Neural cell (in vitro differentiated cells): ENCODE measurements around the gene HEMK1. TPM values are rescaled to one million over a fixed set of nuclear protein-coding genes. Genes with fewer than 3 reads are reported as not detected.

Experiments
- H2AFZ ChIP-seq: fragments of 200-600, 300-800 bp; sonication (generic), shearing (Covaris generic); 2 replicates; pipeline ENCODE4 v1.6.0; 2014; ENCODE audit warnings: low read depth, mild to moderate bottlenecking, antibody characterized with exemption, low read length, moderate library complexity
- H3F3A ChIP-seq: fragments of 200-600 bp; shearing (Covaris generic); 2 replicates; pipeline ENCODE4 v1.6.1; 2016; ENCODE audit warnings: mild to moderate bottlenecking, moderate library complexity, mixed read lengths, antibody characterized with exemption, low read length; ENCODE audit not compliant: insufficient read depth, poor library complexity, severe bottlenecking
- H3K27ac ChIP-seq: fragments of 200-600, 300-800 bp; sonication (generic), shearing (Covaris generic); 2 replicates; pipeline ENCODE4 v1.5.1; 2014; ENCODE audit warnings: mild to moderate bottlenecking, low read length, moderate library complexity
- H3K27me3 ChIP-seq: fragments of 300-800, 200-600 bp; sonication (generic), shearing (Covaris generic); 2 replicates; pipeline ENCODE4 v1.6.0; 2014; ENCODE audit warnings: mild to moderate bottlenecking, low read depth, low read length, moderate library complexity; ENCODE audit not compliant: insufficient read depth
- H3K36me3 ChIP-seq: fragments of 300-800, 200-600 bp; sonication (generic), shearing (Covaris generic); 2 replicates; pipeline ENCODE4 v1.5.1; 2014; ENCODE audit warnings: mild to moderate bottlenecking, antibody characterized with exemption, low read length, moderate library complexity; ENCODE audit not compliant: insufficient read depth
- H3K4me2 ChIP-seq: fragments of 300-800, 200-600 bp; sonication (generic), shearing (Covaris generic); 2 replicates; pipeline ENCODE4 v1.6.0; 2014; ENCODE audit warnings: mild to moderate bottlenecking, low read length
- H3K4me3 ChIP-seq: fragments of 300-800, 200-600 bp; sonication (generic), shearing (Covaris generic); 2 replicates; pipeline ENCODE4 v1.5.1; 2014; ENCODE audit warnings: mild to moderate bottlenecking, low read length, moderate library complexity
- H3K79me2 ChIP-seq: fragments of 200-600 bp; shearing (Covaris generic); replicated peaks from 2 replicates; pipeline ENCODE4 v1.6.0; 2014; ENCODE audit warnings: mild to moderate bottlenecking, low read length, moderate library complexity; ENCODE audit not compliant: insufficient read depth
- H3K9ac ChIP-seq: fragments of 300-800, 200-600 bp; sonication (generic), shearing (Covaris generic); 2 replicates; pipeline ENCODE4 v1.6.1; 2016; ENCODE audit warnings: mild to moderate bottlenecking, low read length, mixed read lengths
- H3K9me2 ChIP-seq: fragments of 200-600 bp; shearing (Covaris generic); 2 replicates; pipeline ENCODE4 v1.6.1; 2016; ENCODE audit warnings: mild to moderate bottlenecking, low read length, mixed read lengths; ENCODE audit not compliant: insufficient read depth
- H3K9me3 ChIP-seq: fragments of 200-600, 300-800 bp; sonication (generic), shearing (Covaris generic); 2 replicates; pipeline ENCODE4 v1.6.1; 2016; ENCODE audit warnings: mild to moderate bottlenecking, mixed run types, low read length, moderate library complexity, mixed read lengths
- H4K20me1 ChIP-seq: fragments of 200-600 bp; shearing (Covaris generic); 2 replicates; pipeline ENCODE4 v1.6.1; 2016; ENCODE audit warnings: mild to moderate bottlenecking, mixed run types; ENCODE audit not compliant: insufficient read depth
- EP300 ChIP-seq: fragments of 450-650 bp; conservative IDR thresholded peaks from 2 replicates; pipeline ENCODE4 v1.6.1; 2014; ENCODE audit warnings: antibody characterized with exemption, mild to moderate bottlenecking, moderate library complexity; ENCODE audit not compliant: poor library complexity, severe bottlenecking
- EZH2 ChIP-seq: fragments of 200-600, 300-800 bp; shearing (Covaris generic), sonication (generic); IDR thresholded peaks from 2 replicates; pipeline ENCODE4 v1.6.1; 2014; ENCODE audit warnings: antibody characterized with exemption, low read length, borderline replicate concordance, mild to moderate bottlenecking; ENCODE audit not compliant: insufficient read depth, poor library complexity, severe bottlenecking
- MXI1 ChIP-seq: fragments of 450-650 bp; conservative IDR thresholded peaks from 2 replicates; pipeline ENCODE4 v1.6.1; 2014; ENCODE audit warnings: antibody characterized with exemption, mild to moderate bottlenecking; ENCODE audit not compliant: poor library complexity, severe bottlenecking
- POLR2AphosphoS5 ChIP-seq: IDR thresholded peaks from 2 replicates; pipeline ENCODE4 v1.6.1; 2012
- RAD21 ChIP-seq: fragments of 450-650 bp; conservative IDR thresholded peaks from 2 replicates; pipeline ENCODE4 v1.6.1; 2014; ENCODE audit warnings: antibody characterized with exemption, mild to moderate bottlenecking, moderate library complexity
- SMC3 ChIP-seq: fragments of 450-650 bp; conservative IDR thresholded peaks from 2 replicates; pipeline ENCODE4 v1.6.1; 2014; ENCODE audit warnings: antibody characterized with exemption, mild to moderate bottlenecking, moderate library complexity; ENCODE audit not compliant: poor library complexity
- TAF1 ChIP-seq: IDR thresholded peaks from 2 replicates; pipeline ENCODE4 v1.6.1; 2012; ENCODE audit warnings: low read depth
- polyA plus RNA-seq: library from polyadenylated mRNA; depleted of rRNA; stranded (reverse); fragments of >200 nt; gene quantifications from 2 replicates; pipeline ENCODE4 v1.2.3, GENCODE V29; 2014
- TF ChIP-seq, protein P1 (sequence below): fragments of 450-650 bp; IDR thresholded peaks from 2 replicates; pipeline ENCODE4 v1.5.1; 2014; ENCODE audit warnings: antibody characterized with exemption, mild to moderate bottlenecking, moderate library complexity; ENCODE audit not compliant: poor library complexity, severe bottlenecking
- TF ChIP-seq, protein P2 (sequence below): IDR thresholded peaks from 2 replicates; pipeline ENCODE4 v1.6.1; 2012; ENCODE audit warnings: borderline replicate concordance

Gene HEMK1
- polyA plus RNA-seq, 1 donor from 2014 or later: 24.4 TPM

DNA sequence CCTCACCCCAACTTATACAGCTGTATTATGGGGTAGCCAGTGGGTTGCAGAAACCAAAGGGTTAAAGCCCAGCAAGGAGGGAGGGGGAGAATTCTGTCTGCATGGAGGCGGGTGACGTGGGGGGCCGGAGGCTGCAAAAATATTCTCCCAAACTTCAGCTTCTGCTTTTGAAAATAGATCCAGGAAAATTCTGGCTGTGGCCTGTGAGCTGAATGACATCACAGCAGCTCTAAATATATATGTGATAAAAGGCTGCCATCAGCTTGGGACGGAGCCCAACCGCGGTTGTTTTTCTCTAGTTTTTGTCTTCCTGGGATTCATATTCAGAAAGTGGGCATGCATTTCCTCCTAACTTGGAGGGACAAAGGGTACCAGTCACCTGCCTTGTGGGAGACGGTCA is 75.2 kb downstream of the HEMK1 start:
- no peaks in the 10 kb centered on the region for H3K79me2 ChIP-seq
- H3K9me3 ChIP-seq: no peaks in the 10 kb centered on the region
- no peak overlapping the region for H3K9ac ChIP-seq
- H3K36me3 ChIP-seq: no peaks in the 10 kb centered on the region
- TF ChIP-seq POLR2AphosphoS5: no peak
- no peak for TF ChIP-seq TAF1
- TF ChIP-seq EP300: no peak
- TF ChIP-seq, protein P1, sequence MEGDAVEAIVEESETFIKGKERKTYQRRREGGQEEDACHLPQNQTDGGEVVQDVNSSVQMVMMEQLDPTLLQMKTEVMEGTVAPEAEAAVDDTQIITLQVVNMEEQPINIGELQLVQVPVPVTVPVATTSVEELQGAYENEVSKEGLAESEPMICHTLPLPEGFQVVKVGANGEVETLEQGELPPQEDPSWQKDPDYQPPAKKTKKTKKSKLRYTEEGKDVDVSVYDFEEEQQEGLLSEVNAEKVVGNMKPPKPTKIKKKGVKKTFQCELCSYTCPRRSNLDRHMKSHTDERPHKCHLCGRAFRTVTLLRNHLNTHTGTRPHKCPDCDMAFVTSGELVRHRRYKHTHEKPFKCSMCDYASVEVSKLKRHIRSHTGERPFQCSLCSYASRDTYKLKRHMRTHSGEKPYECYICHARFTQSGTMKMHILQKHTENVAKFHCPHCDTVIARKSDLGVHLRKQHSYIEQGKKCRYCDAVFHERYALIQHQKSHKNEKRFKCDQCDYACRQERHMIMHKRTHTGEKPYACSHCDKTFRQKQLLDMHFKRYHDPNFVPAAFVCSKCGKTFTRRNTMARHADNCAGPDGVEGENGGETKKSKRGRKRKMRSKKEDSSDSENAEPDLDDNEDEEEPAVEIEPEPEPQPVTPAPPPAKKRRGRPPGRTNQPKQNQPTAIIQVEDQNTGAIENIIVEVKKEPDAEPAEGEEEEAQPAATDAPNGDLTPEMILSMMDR: no peak
- no peak for TF ChIP-seq MXI1
- TF ChIP-seq, protein P2, sequence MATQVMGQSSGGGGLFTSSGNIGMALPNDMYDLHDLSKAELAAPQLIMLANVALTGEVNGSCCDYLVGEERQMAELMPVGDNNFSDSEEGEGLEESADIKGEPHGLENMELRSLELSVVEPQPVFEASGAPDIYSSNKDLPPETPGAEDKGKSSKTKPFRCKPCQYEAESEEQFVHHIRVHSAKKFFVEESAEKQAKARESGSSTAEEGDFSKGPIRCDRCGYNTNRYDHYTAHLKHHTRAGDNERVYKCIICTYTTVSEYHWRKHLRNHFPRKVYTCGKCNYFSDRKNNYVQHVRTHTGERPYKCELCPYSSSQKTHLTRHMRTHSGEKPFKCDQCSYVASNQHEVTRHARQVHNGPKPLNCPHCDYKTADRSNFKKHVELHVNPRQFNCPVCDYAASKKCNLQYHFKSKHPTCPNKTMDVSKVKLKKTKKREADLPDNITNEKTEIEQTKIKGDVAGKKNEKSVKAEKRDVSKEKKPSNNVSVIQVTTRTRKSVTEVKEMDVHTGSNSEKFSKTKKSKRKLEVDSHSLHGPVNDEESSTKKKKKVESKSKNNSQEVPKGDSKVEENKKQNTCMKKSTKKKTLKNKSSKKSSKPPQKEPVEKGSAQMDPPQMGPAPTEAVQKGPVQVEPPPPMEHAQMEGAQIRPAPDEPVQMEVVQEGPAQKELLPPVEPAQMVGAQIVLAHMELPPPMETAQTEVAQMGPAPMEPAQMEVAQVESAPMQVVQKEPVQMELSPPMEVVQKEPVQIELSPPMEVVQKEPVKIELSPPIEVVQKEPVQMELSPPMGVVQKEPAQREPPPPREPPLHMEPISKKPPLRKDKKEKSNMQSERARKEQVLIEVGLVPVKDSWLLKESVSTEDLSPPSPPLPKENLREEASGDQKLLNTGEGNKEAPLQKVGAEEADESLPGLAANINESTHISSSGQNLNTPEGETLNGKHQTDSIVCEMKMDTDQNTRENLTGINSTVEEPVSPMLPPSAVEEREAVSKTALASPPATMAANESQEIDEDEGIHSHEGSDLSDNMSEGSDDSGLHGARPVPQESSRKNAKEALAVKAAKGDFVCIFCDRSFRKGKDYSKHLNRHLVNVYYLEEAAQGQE: no peak
- no peak for TF ChIP-seq SMC3
- no peak for TF ChIP-seq RAD21
- no peak for TF ChIP-seq EZH2
- no peaks in the 10 kb centered on the region for H3K9me2 ChIP-seq
- no peak overlapping the region for H3K4me2 ChIP-seq
- H2AFZ ChIP-seq: no peak overlapping the region
- H3F3A ChIP-seq: no peaks in the 10 kb centered on the region
- H3K27me3 ChIP-seq: no peaks in the 10 kb centered on the region
- no peak overlapping the region for H3K4me3 ChIP-seq
- no peak overlapping the region for H3K27ac ChIP-seq
- no peaks in the 10 kb centered on the region for H4K20me1 ChIP-seq

DNA sequence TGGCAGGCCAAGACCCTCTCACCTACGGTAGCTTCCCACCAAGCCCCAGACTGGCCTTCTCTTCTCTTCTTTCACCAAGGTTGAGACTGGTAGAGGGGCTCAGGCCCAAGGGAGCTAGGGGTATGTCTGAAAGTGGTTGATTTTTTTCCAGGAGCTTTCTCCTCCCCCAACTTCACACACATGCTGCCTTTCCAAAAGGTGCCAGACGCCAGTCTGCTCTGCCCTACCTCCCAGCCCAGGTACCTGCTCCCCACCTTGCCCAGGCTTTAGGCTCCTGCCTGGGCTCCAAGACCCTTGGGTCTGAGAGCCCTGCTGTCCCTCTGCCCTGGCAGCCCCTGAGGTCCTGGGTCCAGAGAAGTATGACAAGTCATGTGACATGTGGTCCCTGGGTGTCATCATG is 76.1 kb downstream of the HEMK1 start:
- H3K27me3 ChIP-seq: no peaks in the 10 kb centered on the region
- no peaks in the 10 kb centered on the region for H3K9me2 ChIP-seq
- no peaks in the 10 kb centered on the region for H3K9me3 ChIP-seq
- no peaks in the 10 kb centered on the region for H3K79me2 ChIP-seq
- TF ChIP-seq, protein P2: no peak
- TF ChIP-seq EZH2 (no peak), EP300 (no peak), TAF1 (no peak), RAD21 (no peak), SMC3 (no peak), POLR2AphosphoS5 (no peak), MXI1 (no peak)
- TF ChIP-seq, protein P1: no peak
- no peaks in the 10 kb centered on the region for H3F3A ChIP-seq
- H3K4me2 ChIP-seq: no peak overlapping the region
- H4K20me1 ChIP-seq: no peaks in the 10 kb centered on the region
- H3K27ac ChIP-seq: no peak overlapping the region
- H3K9ac ChIP-seq: no peak overlapping the region
- no peaks in the 10 kb centered on the region for H3K36me3 ChIP-seq
- no peak overlapping the region for H3K4me3 ChIP-seq
- no peak overlapping the region for H2AFZ ChIP-seq
